Glutamatergic neuron (in vitro differentiated cells): ENCODE data around the gene RAD51D. TPM values are rescaled to one million over a fixed set of nuclear protein-coding genes. Genes with fewer than 3 reads are reported as not detected.

ENCODE experiments used
- DNase-seq: peaks from one replicate; pipeline ENCODE4 v3.0.0; 2022
- H3K27ac Mint-ChIP-seq: one replicate; pipeline ENCODE4 v1.8.0; 2020; ENCODE audit warnings: mild to moderate bottlenecking, mixed read lengths, inconsistent platforms; ENCODE audit not compliant: unreplicated experiment
- H3K27me3 Mint-ChIP-seq: one replicate; pipeline ENCODE4 v1.8.0; 2020; ENCODE audit warnings: mild to moderate bottlenecking, moderate library complexity, mixed read lengths, inconsistent platforms; ENCODE audit not compliant: unreplicated experiment
- H3K36me3 Mint-ChIP-seq: one replicate; pipeline ENCODE4 v1.8.0; 2020; ENCODE audit warnings: mild to moderate bottlenecking, mixed read lengths, inconsistent platforms; ENCODE audit not compliant: unreplicated experiment
- H3K4me1 Mint-ChIP-seq: one replicate; pipeline ENCODE4 v1.8.0; 2020; ENCODE audit warnings: mild to moderate bottlenecking, low read depth, mixed read lengths, inconsistent platforms; ENCODE audit not compliant: unreplicated experiment
- H3K4me3 Mint-ChIP-seq: one replicate; pipeline ENCODE4 v1.8.0; 2020; ENCODE audit warnings: mild to moderate bottlenecking, mixed read lengths, inconsistent platforms; ENCODE audit not compliant: unreplicated experiment
- H3K9me3 Mint-ChIP-seq: one replicate; pipeline ENCODE4 v1.8.0; 2020; ENCODE audit warnings: mild to moderate bottlenecking, moderate library complexity, mixed read lengths, inconsistent platforms; ENCODE audit not compliant: unreplicated experiment
- total RNA-seq: library from RNA; stranded (reverse); fragmentation: NEBNext Ultra II Directional; extraction: Animal tissue kit (Norgen Biotek cat#: 25700); gene quantifications from one replicate; pipeline ENCODE4 v1.2.1, GENCODE V29; 2021; ENCODE audit not compliant: unreplicated experiment
- TF ChIP-seq, protein P1 (sequence below): fragments of 200-600 bp; sonication (generic); IDR thresholded peaks from one replicate; pipeline ENCODE4 v1.5.0; 2021; ENCODE audit not compliant: partially characterized antibody, unreplicated experiment

The RAD51D gene
- total RNA-seq, 1 donor from 2014 or later = 10.1 TPM

GRCh38 chr17:35069311-35069710 is 50.3 kb downstream of the RAD51D start:
- no peak for DNase-seq
- TF ChIP-seq, protein P1, sequence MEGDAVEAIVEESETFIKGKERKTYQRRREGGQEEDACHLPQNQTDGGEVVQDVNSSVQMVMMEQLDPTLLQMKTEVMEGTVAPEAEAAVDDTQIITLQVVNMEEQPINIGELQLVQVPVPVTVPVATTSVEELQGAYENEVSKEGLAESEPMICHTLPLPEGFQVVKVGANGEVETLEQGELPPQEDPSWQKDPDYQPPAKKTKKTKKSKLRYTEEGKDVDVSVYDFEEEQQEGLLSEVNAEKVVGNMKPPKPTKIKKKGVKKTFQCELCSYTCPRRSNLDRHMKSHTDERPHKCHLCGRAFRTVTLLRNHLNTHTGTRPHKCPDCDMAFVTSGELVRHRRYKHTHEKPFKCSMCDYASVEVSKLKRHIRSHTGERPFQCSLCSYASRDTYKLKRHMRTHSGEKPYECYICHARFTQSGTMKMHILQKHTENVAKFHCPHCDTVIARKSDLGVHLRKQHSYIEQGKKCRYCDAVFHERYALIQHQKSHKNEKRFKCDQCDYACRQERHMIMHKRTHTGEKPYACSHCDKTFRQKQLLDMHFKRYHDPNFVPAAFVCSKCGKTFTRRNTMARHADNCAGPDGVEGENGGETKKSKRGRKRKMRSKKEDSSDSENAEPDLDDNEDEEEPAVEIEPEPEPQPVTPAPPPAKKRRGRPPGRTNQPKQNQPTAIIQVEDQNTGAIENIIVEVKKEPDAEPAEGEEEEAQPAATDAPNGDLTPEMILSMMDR = no peak
- H3K4me1 Mint-ChIP-seq = peaks cover 21% of the 10 kb centered on the region
- no peaks in the 10 kb centered on the region for H3K9me3 Mint-ChIP-seq
- H3K27me3 Mint-ChIP-seq = no peaks in the 10 kb centered on the region
- no peaks in the 10 kb centered on the region for H3K36me3 Mint-ChIP-seq
- no peak overlapping the region for H3K27ac Mint-ChIP-seq
- no peak overlapping the region for H3K4me3 Mint-ChIP-seq

DNA sequence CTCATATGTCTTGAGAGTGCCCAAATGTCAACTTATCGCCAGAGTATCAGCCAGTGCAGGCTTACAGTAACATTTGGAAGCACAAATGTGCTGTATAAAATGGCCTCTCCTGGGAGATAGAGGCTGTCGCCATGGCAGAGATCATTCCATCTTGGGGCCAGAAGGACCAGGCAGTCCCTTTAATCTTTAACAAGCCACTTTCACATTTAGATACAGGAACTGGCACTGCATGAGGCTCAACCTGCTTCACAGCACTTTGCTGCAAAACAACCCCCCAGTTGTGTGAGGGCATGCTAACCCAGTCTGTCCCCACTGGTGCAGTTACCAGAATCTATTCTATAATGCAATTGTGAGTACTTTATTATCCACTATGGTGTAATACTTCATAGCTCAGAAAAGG is 51.4 kb downstream of the RAD51D start:
- DNase-seq = no peak
- H3K9me3 Mint-ChIP-seq = peaks cover 2% of the 10 kb centered on the region
- H3K27ac Mint-ChIP-seq = no peak overlapping the region
- peaks cover 26% of the 10 kb centered on the region for H3K4me1 Mint-ChIP-seq
- peak overlapping the region; percentile 64 for H3K4me3 Mint-ChIP-seq
- no peaks in the 10 kb centered on the region for H3K27me3 Mint-ChIP-seq
- TF ChIP-seq, protein P1 = no peak
- no peaks in the 10 kb centered on the region for H3K36me3 Mint-ChIP-seq

DNA sequence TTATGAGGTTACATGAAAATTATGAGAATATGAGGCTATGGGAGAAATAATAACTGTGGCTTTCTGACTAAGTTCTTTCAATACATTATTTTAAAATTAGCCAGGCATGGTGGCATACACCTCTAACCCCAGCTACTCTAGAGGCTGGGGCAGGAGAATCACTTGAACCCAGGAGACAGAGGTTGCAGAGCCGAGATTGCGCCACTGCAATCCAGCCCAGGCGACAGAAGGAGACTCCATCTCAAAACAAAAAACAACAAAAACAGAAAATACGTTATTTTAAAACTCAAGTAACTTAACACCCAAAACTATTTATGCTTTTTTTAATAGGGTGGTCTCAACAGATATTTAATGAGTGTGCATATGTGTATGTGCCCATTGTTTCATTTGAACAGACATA is 53.8 kb downstream of the RAD51D start:
- TF ChIP-seq, protein P1 = no peak
- no peak for DNase-seq
- Mint-ChIP-seq H3K36me3 (no peaks in the 10 kb centered on the region), H3K27ac (no peak overlapping the region), H3K4me1 (peaks cover 26% of the 10 kb centered on the region), H3K4me3 (no peak overlapping the region), H3K9me3 (peaks cover 2% of the 10 kb centered on the region), H3K27me3 (no peaks in the 10 kb centered on the region)

- Mint-ChIP-seq H3K9me3 (peaks cover 2% of the 10 kb centered on the region), H3K4me1 (peaks cover 26% of the 10 kb centered on the region), H3K4me3 (no peak overlapping the region), H3K27ac (no peak overlapping the region), H3K27me3 (no peaks in the 10 kb centered on the region), H3K36me3 (no peaks in the 10 kb centered on the region)
- TF ChIP-seq, protein P1 = no peak
- no peak for DNase-seq
These were observed 55.0 kb downstream of the RAD51D start for GRCh38 chr17:35064516-35065215.

GRCh38 chr17:35063514-35064223 is 56.0 kb downstream of the RAD51D start, which contains the start of gene RFFL:
Gene RFFL (minus strand): TSS chr17:35063707. CDS start chr17:35026553, 37,154 bp downstream.
- H3K9me3 Mint-ChIP-seq = peaks cover 2% of the 10 kb centered on the region
- no peaks in the 10 kb centered on the region for H3K27me3 Mint-ChIP-seq
- peak; percentile 39 for DNase-seq
- H3K4me3 Mint-ChIP-seq = peak within 1 kb of the TSS; percentile 41
- H3K27ac Mint-ChIP-seq = peak within 1 kb of the TSS; percentile 37
- no peaks in the 10 kb centered on the region for H3K36me3 Mint-ChIP-seq
- TF ChIP-seq, protein P1 = no peak
- H3K4me1 Mint-ChIP-seq = peaks cover 19% of the 10 kb centered on the region
